Panc1 (cell line): Measurements from ENCODE around the gene CEBPZOS.

Source experiments
- CTCF ChIP-seq: fragments of 450-650 bp; IDR thresholded peaks from 2 replicates; pipeline ENCODE4 v1.5.1; 2017; ENCODE audit warnings: mild to moderate bottlenecking
- SIN3A ChIP-seq: IDR thresholded peaks from 2 replicates; pipeline ENCODE4 v1.6.1; 2012; ENCODE audit warnings: low read depth, mild to moderate bottlenecking, low read length, moderate library complexity, borderline replicate concordance; ENCODE audit not compliant: insufficient read depth

GRCh38 chr2:37191747-37192146 lies 4.5 kb upstream of the CEBPZOS start:
- no peak for TF ChIP-seq CTCF
- TF ChIP-seq SIN3A: no peak
